ENCODE data around the gene CHRM5.

Gene CHRM5

DNA sequence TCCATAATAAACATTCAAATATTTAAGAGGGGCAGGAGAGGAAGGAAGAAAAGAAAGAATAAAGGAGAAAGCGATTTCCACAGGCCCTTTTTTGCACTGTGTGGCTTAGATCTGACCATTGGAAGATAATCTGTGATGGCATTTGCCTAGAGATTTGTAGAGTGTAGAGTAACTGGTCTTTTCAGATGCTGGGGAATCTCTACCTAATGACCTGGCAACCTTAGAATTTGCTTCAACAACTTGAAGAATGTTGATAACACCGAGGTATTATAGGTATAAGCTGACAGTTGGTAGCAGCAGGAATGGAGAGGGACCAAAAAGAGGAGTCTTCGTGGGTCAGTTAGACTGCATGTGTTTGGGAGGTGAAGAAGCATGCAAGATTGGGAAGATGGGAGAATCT lies 91.6 kb downstream of the CHRM5 start:
- Histone ChIP-seq H3K9ac (ENCODE audit: low read depth, low read length) (no peak overlapping the region), H3K27ac (ENCODE audit: low read depth, low read length) (no peak overlapping the region), H3K4me3 (ENCODE audit: low read depth, low read length) (no peak overlapping the region), H3K9me3 (ENCODE audit: control insufficient read depth, insufficient read depth, low read length) (no peaks in the 10 kb centered on the region), H3K36me3 (ENCODE audit: control insufficient read depth, insufficient read depth, low read length) (no peaks in the 10 kb centered on the region), H3K27me3 (ENCODE audit: control insufficient read depth, insufficient read depth, low read length) (no peaks in the 10 kb centered on the region), H3K4me1 (ENCODE audit: control insufficient read depth, insufficient read depth, low read length) (no peaks in the 10 kb centered on the region)

- Histone ChIP-seq H3K9ac (ENCODE audit: low read depth, low read length) (no peak overlapping the region), H3K4me3 (ENCODE audit: low read depth, low read length) (no peak overlapping the region), H3K4me1 (ENCODE audit: control insufficient read depth, insufficient read depth, low read length) (no peaks in the 10 kb centered on the region), H3K9me3 (ENCODE audit: control insufficient read depth, insufficient read depth, low read length) (no peaks in the 10 kb centered on the region), H3K27me3 (ENCODE audit: control insufficient read depth, insufficient read depth, low read length) (no peaks in the 10 kb centered on the region), H3K36me3 (ENCODE audit: control insufficient read depth, insufficient read depth, low read length) (no peaks in the 10 kb centered on the region), H3K27ac (ENCODE audit: low read depth, low read length) (no peak overlapping the region)
Measured at GRCh38 chr15:34064438-34064837, 96.1 kb downstream of the CHRM5 start.

- Histone ChIP-seq H3K27me3 (ENCODE audit: control insufficient read depth, insufficient read depth, low read length) (no peaks in the 10 kb centered on the region), H3K36me3 (ENCODE audit: control insufficient read depth, insufficient read depth, low read length) (no peaks in the 10 kb centered on the region), H3K9me3 (ENCODE audit: control insufficient read depth, insufficient read depth, low read length) (no peaks in the 10 kb centered on the region), H3K4me3 (ENCODE audit: low read depth, low read length) (no peak overlapping the region), H3K4me1 (ENCODE audit: control insufficient read depth, insufficient read depth, low read length) (no peaks in the 10 kb centered on the region), H3K27ac (ENCODE audit: low read depth, low read length) (no peak overlapping the region), H3K9ac (ENCODE audit: low read depth, low read length) (no peak overlapping the region)
Measured at GRCh38 chr15:34065261-34065660, 97.0 kb downstream of the CHRM5 start.

GRCh38 chr15:34065941-34066340 lies 97.6 kb downstream of the CHRM5 start:
- no peak overlapping the region for H3K4me3 ChIP-seq (ENCODE audit: low read depth, low read length)
- H3K4me1 ChIP-seq (ENCODE audit: control insufficient read depth, insufficient read depth, low read length): no peaks in the 10 kb centered on the region
- H3K9me3 ChIP-seq (ENCODE audit: control insufficient read depth, insufficient read depth, low read length): no peaks in the 10 kb centered on the region
- H3K27me3 ChIP-seq (ENCODE audit: control insufficient read depth, insufficient read depth, low read length): no peaks in the 10 kb centered on the region
- H3K9ac ChIP-seq (ENCODE audit: low read depth, low read length): no peak overlapping the region
- H3K27ac ChIP-seq (ENCODE audit: low read depth, low read length): no peak overlapping the region
- no peaks in the 10 kb centered on the region for H3K36me3 ChIP-seq (ENCODE audit: control insufficient read depth, insufficient read depth, low read length)

- no peak overlapping the region for H3K9ac ChIP-seq (ENCODE audit: low read depth, low read length)
- H3K9me3 ChIP-seq (ENCODE audit: control insufficient read depth, insufficient read depth, low read length): no peaks in the 10 kb centered on the region
- no peaks in the 10 kb centered on the region for H3K36me3 ChIP-seq (ENCODE audit: control insufficient read depth, insufficient read depth, low read length)
- H3K27me3 ChIP-seq (ENCODE audit: control insufficient read depth, insufficient read depth, low read length): no peaks in the 10 kb centered on the region
- no peaks in the 10 kb centered on the region for H3K4me1 ChIP-seq (ENCODE audit: control insufficient read depth, insufficient read depth, low read length)
- H3K27ac ChIP-seq (ENCODE audit: low read depth, low read length): no peak overlapping the region
- no peak overlapping the region for H3K4me3 ChIP-seq (ENCODE audit: low read depth, low read length)
Measured at GRCh38 chr15:34070003-34070402, 101.7 kb downstream of the CHRM5 start.

- H3K27me3 ChIP-seq (ENCODE audit: control insufficient read depth, insufficient read depth, low read length): no peaks in the 10 kb centered on the region
- H3K4me3 ChIP-seq (ENCODE audit: low read depth, low read length): no peak overlapping the region
- H3K4me1 ChIP-seq (ENCODE audit: control insufficient read depth, insufficient read depth, low read length): no peaks in the 10 kb centered on the region
- no peak overlapping the region for H3K27ac ChIP-seq (ENCODE audit: low read depth, low read length)
- no peaks in the 10 kb centered on the region for H3K36me3 ChIP-seq (ENCODE audit: control insufficient read depth, insufficient read depth, low read length)
- no peak overlapping the region for H3K9ac ChIP-seq (ENCODE audit: low read depth, low read length)
- no peaks in the 10 kb centered on the region for H3K9me3 ChIP-seq (ENCODE audit: control insufficient read depth, insufficient read depth, low read length)
Measured at GRCh38 chr15:34076785-34077184, 108.5 kb downstream of the CHRM5 start.

- H3K27ac ChIP-seq (ENCODE audit: low read depth, low read length): no peak overlapping the region
- no peaks in the 10 kb centered on the region for H3K27me3 ChIP-seq (ENCODE audit: control insufficient read depth, insufficient read depth, low read length)
- no peaks in the 10 kb centered on the region for H3K9me3 ChIP-seq (ENCODE audit: control insufficient read depth, insufficient read depth, low read length)
- H3K36me3 ChIP-seq (ENCODE audit: control insufficient read depth, insufficient read depth, low read length): peaks cover 7% of the 10 kb centered on the region
- H3K9ac ChIP-seq (ENCODE audit: low read depth, low read length): no peak overlapping the region
- no peak overlapping the region for H3K4me3 ChIP-seq (ENCODE audit: low read depth, low read length)
- H3K4me1 ChIP-seq (ENCODE audit: control insufficient read depth, insufficient read depth, low read length): no peaks in the 10 kb centered on the region
Measured at GRCh38 chr15:34078900-34079299, 110.6 kb downstream of the CHRM5 start.

GRCh38 chr15:34079904-34080303 lies 111.6 kb downstream of the CHRM5 start:
- Histone ChIP-seq H3K9me3 (ENCODE audit: control insufficient read depth, insufficient read depth, low read length) (no peaks in the 10 kb centered on the region), H3K36me3 (ENCODE audit: control insufficient read depth, insufficient read depth, low read length) (peaks cover 13% of the 10 kb centered on the region), H3K4me1 (ENCODE audit: control insufficient read depth, insufficient read depth, low read length) (no peaks in the 10 kb centered on the region), H3K9ac (ENCODE audit: low read depth, low read length) (no peak overlapping the region), H3K4me3 (ENCODE audit: low read depth, low read length) (no peak overlapping the region), H3K27me3 (ENCODE audit: control insufficient read depth, insufficient read depth, low read length) (no peaks in the 10 kb centered on the region), H3K27ac (ENCODE audit: low read depth, low read length) (no peak overlapping the region)

DNA sequence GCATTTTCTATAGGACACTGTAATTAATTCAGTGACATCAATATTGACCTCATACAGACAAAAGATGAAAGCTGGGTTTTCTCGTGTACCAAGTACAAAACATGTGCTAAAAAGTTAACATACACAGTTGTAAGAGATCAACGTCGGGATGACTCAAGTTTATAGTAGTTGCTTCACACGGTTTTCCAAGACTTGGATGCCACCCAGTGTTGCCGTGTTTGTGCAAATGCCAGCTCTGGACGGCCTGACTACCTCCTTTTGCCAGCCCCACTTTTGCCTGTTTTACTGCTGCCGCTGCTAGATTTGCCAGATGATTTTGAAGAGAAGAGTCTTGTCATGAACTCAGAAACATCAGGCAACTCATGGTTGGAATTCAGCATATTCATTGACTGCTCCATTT lies 115.8 kb downstream of the CHRM5 start:
- Histone ChIP-seq H3K4me1 (ENCODE audit: control insufficient read depth, insufficient read depth, low read length) (no peaks in the 10 kb centered on the region), H3K9ac (ENCODE audit: low read depth, low read length) (no peak overlapping the region), H3K9me3 (ENCODE audit: control insufficient read depth, insufficient read depth, low read length) (no peaks in the 10 kb centered on the region), H3K4me3 (ENCODE audit: low read depth, low read length) (no peak overlapping the region), H3K27me3 (ENCODE audit: control insufficient read depth, insufficient read depth, low read length) (no peaks in the 10 kb centered on the region), H3K36me3 (ENCODE audit: control insufficient read depth, insufficient read depth, low read length) (peaks cover 43% of the 10 kb centered on the region), H3K27ac (ENCODE audit: low read depth, low read length) (no peak overlapping the region)

- Histone ChIP-seq H3K4me3 (ENCODE audit: low read depth, low read length) (no peak overlapping the region), H3K36me3 (ENCODE audit: control insufficient read depth, insufficient read depth, low read length) (peaks cover 54% of the 10 kb centered on the region)
Measured at GRCh38 chr15:34085746-34086145, 117.4 kb downstream of the CHRM5 start.

DNA sequence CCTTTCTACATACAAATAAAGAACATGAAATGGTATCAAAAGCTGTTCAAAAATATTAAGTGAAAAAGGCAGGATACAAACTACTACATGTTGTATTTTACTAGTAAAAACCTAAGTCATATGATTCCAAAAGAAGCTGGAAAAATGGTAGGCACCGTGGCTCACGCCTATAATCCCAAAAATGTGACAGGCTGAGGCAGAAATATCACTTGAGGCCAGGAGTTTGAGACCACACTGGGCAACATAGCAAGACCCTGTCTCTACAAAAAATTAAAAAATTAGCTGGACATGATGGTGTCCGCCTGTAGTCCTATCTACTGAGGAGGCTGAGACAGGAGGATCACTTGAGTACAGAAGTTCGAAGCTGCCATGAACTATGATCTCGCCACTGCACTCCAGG lies 131.6 kb downstream of the CHRM5 start:
- Histone ChIP-seq H3K4me1 (ENCODE audit: control insufficient read depth, insufficient read depth, low read length) (peaks cover 8% of the 10 kb centered on the region), H3K9me3 (ENCODE audit: control insufficient read depth, insufficient read depth, low read length) (no peaks in the 10 kb centered on the region), H3K4me3 (ENCODE audit: low read depth, low read length) (no peak overlapping the region), H3K27me3 (ENCODE audit: control insufficient read depth, insufficient read depth, low read length) (no peaks in the 10 kb centered on the region), H3K36me3 (ENCODE audit: control insufficient read depth, insufficient read depth, low read length) (peaks cover 10% of the 10 kb centered on the region), H3K27ac (ENCODE audit: low read depth, low read length) (no peak overlapping the region), H3K9ac (ENCODE audit: low read depth, low read length) (no peak overlapping the region)

More at GRCh38 chr15:34085746-34086145, 117.4 kb downstream of the CHRM5 start:
- Histone ChIP-seq H3K9me3 (ENCODE audit: control insufficient read depth, insufficient read depth, low read length) (no peaks in the 10 kb centered on the region), H3K27ac (ENCODE audit: low read depth, low read length) (no peak overlapping the region), H3K9ac (ENCODE audit: low read depth, low read length) (no peak overlapping the region), H3K4me1 (ENCODE audit: control insufficient read depth, insufficient read depth, low read length) (no peaks in the 10 kb centered on the region), H3K27me3 (ENCODE audit: control insufficient read depth, insufficient read depth, low read length) (no peaks in the 10 kb centered on the region)

Data from HUES48 (cell line).